ENCODE data around the gene APOC3.

The APOC3 gene

DNA sequence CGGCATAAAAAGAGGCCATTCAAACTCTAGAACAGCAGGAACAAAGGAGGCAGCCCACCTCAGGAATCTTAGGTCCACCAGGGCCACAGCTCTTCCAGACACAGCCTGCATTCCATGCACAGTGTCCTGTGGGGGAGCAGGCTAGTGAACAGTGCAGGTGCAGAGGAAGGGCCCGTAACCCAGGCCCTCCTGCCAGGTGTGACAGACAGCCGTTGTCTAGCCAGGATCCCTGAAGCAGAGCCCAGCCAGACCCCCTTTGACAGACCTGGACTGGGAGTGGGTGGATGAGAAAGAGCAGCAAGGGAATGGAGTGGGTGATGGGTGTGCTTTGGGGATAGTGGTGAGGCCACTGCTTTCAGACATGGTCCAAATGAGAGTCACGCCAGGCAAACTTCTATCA is 40.7 kb upstream of the APOC3 start:
- Histone ChIP-seq H3K27ac (no peak overlapping the region), H3K4me3 (no peak overlapping the region)
- TF ChIP-seq, protein P1, sequence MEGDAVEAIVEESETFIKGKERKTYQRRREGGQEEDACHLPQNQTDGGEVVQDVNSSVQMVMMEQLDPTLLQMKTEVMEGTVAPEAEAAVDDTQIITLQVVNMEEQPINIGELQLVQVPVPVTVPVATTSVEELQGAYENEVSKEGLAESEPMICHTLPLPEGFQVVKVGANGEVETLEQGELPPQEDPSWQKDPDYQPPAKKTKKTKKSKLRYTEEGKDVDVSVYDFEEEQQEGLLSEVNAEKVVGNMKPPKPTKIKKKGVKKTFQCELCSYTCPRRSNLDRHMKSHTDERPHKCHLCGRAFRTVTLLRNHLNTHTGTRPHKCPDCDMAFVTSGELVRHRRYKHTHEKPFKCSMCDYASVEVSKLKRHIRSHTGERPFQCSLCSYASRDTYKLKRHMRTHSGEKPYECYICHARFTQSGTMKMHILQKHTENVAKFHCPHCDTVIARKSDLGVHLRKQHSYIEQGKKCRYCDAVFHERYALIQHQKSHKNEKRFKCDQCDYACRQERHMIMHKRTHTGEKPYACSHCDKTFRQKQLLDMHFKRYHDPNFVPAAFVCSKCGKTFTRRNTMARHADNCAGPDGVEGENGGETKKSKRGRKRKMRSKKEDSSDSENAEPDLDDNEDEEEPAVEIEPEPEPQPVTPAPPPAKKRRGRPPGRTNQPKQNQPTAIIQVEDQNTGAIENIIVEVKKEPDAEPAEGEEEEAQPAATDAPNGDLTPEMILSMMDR (IDR thresholded peaks at IDR 0.05) = no peak
- no peak for DNase-seq (ENCODE audit: low spot score)

DNA sequence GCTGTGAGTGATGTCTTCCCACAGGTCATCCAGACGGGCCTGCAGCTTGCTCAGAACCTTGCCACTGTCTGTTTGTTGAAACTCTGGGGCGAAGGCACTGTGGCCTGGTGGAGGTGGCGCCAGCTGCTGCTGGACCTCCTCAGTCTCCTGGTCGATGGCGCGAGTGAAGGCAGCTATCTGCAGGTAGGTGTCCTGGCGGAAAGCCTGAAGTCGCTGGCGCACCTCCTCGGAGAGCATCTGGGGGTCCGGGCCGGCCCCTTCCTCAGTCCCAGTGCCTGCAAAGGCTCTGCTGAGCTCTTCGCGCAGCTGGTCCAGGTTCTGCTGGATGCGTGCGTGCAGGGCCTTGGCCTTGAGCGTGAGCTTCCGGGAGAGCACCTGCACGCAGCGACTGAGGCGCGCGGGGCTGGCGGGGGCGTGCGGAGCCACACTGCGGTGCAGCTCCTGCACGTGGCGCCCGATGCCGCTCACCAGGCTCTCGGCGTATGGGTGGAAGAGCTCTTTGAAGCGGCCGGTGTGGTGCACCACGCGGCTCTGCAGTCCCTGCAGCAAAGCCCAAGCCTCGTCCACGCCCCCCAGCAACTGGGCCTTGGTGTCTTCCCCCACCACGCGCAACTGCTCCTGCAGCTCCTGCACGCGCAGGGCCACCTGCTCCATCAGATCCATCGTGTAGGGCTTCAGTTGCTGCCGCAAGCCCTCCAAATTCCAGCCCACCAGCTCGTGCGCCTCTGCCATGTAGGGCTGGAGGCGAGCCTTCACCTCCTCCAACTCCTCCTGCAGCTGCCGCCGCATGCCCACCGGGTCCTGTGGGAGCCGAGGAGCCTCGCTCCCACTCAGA is 39.3 kb upstream of the APOC3 start:
- no peak overlapping the region for H3K27ac ChIP-seq
- no peak for DNase-seq (ENCODE audit: low spot score)
- no peak overlapping the region for H3K4me3 ChIP-seq
- TF ChIP-seq, protein P1 (IDR thresholded peaks at IDR 0.05) = no peak

DNA sequence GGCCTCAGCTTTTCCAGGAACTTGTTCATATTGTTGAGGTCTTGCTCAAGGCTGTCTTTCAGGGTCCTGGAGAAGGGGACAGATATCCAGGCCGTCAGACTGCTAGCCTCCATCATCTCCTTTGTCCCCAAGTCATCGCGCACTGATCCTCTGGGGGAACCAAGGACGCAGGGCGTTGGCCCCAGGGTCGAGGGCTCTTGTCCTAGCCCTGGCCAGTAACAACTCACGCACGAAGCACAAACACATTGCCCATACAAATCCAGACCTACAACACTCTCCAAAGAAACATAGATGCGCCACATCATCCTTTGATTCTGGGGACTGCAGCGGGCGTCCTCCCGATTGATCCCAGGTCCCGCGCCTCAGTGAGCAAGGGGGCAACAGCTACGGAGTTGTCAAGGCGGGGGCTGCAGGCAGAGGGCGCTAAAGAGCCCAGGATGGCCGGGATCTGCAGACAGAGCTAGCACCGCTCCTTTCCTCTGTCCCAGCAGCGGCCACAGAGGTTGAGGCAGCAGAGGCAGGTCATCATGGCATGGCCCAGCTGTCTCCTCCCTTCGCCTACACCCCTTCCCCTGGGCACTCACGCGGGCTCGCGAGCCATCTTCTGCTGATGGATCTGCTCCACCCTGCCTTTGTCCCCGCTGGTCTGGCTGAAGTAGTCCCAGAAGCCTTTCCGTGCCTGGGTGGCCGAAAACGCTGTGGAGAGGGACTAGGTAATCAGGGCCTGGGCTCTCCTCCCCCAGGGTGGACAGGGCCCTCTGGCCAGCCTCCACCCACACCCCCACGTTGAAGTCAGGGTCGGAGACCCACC is 38.5 kb upstream of the APOC3 start:
- Histone ChIP-seq H3K4me3 (peak overlapping the region; percentile 57), H3K27ac (no peak overlapping the region)
- TF ChIP-seq, protein P1 (IDR thresholded peaks at IDR 0.05) = peak; percentile 89
- no peak for DNase-seq (ENCODE audit: low spot score)

DNA sequence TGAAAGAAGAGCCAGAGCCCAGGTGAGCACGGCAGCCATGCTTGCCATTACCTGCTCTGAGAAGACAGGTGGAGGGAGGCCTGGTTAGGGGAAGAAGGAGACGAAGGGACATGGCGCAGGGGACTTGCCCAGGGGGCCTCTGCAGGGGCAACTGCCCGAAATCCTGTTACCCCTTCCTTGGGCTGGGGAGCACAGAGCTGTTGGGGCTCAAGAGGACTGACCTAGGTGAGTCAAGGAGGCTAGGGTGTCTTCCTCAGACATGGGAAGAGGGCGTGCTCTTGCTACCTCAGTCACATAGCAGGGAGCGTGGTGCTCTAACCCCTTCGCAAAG is 37.9 kb upstream of the APOC3 start, which contains the start of gene APOA5:
APOA5 (minus strand) TSS at position 67 of the 331 bp plus-strand sequence; CDS start at position 48, 19 bp downstream.
- Histone ChIP-seq H3K27ac (no peak within 1 kb of the TSS), H3K4me3 (peak within 1 kb of the TSS; percentile 57)
- DNase-seq (ENCODE audit: low spot score) = no peak
- TF ChIP-seq, protein P1 (IDR thresholded peaks at IDR 0.05) = no peak

DNA sequence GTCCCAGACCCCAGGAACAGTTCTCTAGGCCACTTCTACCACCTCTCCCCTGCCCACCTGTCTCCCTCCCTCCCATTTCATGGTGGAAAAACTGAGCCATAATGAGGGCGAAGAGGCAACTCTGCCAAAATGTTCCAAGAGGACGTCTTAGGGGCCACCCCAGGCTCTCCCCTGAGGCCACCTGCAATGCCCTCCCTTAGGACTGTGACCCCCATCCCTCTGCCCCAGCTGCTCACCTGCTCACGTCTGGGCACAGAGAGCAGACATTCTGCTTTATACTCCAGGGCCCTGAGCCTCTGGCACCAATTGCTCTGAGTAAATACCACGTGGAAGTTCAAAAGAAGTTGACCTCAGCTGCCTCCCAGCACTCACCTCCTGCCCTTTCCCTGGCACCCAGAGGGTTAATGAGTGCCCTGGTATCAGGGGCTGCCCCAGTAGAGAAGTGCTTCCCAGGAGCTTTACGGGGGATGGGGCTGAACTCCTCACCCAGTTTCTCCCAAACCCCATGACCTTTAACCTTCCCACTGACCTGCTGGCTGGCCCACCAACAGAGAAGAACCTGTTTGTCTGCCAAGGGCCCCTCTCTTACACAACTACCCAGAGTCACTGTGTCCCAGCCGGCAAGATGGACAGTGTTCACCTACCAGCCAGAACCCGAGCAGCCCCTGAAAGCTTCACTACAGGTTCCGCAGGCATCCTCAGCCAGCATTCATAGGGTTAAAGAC is 37.4 kb upstream of the APOC3 start:
- TF ChIP-seq, protein P1 (IDR thresholded peaks at IDR 0.05) = no peak
- Histone ChIP-seq H3K27ac (no peak overlapping the region), H3K4me3 (no peak overlapping the region)
- no peak for DNase-seq (ENCODE audit: low spot score)

DNA sequence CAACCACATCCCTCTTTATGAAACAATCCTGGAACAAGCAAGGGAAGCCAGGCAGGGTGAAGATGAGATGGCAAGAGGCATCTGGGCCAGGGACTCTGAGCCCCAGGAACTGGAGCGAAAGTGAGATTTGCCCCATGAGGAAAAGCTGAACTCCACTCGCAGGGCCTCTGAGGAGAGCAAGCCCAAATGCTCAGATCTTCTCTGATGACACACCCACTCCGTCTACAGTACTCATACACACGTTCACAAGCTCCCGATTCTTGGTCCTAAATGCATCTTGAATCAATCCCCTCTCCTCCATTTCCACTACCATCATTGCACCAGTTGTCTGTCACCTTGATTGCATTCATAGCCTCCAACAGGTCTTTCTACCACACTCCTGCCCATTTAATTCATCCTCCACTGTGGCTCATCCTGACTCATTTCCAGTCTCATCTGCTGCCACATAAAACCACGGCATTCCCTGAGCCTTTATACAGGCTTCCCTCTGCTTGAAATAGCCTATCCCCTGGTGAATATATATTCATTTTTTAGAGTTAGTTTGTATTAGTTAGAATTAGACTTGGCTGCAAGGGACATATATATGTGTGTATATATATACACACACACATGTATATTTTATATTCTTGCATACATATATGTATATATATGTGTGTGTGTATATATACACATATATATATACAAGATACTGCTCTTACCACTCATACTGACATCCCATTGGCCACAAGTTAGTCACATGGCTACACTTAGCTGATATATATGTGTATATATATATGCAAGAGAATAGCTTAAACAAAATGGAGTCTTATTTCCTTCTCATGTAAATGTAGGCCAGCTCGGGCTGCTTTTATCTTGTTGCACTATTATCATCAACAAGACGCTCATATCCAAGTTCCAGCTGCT is 36.6 kb upstream of the APOC3 start:
- Histone ChIP-seq H3K4me3 (no peak overlapping the region), H3K27ac (no peak overlapping the region)
- no peak for DNase-seq (ENCODE audit: low spot score)
- TF ChIP-seq, protein P1 (IDR thresholded peaks at IDR 0.05) = no peak
